ENCODE data around the gene B3GAT1.

DNA sequence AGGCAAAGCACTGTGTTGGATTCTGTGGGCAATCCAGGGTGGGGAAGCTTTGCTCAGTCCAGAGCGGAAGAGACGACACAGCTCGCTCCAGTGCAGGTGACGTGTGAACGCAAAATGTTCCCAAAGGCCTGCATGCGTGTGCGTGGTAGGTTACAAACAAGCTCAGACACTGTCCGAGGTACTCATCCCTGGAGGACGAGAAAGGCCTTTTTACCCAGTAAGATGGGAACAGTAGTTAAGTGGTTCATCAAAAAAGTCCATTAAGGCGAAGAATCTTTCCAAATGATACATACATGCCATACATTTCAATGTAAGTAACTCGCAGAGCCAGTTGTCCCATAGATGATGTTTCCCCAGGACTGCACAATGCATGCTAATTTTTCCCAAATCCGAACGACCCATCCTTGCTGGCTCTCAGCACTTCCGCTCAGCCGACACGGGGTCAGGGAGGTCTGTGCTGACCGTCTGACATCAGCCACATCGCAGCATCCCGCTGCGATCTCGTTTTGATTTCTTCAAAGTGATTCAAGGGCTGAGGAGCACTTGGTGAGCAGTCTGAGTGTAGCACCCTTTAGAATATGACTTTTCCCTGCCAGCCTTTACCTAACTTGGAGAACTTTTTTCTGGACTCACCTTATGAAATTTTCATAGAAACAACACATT, 19.0 kb downstream of the B3GAT1 start:
- TF ChIP-seq, protein P1, sequence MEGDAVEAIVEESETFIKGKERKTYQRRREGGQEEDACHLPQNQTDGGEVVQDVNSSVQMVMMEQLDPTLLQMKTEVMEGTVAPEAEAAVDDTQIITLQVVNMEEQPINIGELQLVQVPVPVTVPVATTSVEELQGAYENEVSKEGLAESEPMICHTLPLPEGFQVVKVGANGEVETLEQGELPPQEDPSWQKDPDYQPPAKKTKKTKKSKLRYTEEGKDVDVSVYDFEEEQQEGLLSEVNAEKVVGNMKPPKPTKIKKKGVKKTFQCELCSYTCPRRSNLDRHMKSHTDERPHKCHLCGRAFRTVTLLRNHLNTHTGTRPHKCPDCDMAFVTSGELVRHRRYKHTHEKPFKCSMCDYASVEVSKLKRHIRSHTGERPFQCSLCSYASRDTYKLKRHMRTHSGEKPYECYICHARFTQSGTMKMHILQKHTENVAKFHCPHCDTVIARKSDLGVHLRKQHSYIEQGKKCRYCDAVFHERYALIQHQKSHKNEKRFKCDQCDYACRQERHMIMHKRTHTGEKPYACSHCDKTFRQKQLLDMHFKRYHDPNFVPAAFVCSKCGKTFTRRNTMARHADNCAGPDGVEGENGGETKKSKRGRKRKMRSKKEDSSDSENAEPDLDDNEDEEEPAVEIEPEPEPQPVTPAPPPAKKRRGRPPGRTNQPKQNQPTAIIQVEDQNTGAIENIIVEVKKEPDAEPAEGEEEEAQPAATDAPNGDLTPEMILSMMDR (conservative IDR thresholded peaks at IDR 0.05 in 1 of 2, IDR thresholded peaks at IDR 0.05 in 1 of 2; ENCODE audit: extremely low read depth in 1 of 2, insufficient read depth in 1 of 2, low read depth in 1 of 2, low read length in 2 of 2): no peak
- no peak for TF ChIP-seq EZH2 (IDR thresholded peaks at IDR 0.05; ENCODE audit: borderline replicate concordance, low read length)

All from mammary epithelial cell (primary cell).